ENCODE measurements around the gene RAI14.

Gene RAI14

DNA sequence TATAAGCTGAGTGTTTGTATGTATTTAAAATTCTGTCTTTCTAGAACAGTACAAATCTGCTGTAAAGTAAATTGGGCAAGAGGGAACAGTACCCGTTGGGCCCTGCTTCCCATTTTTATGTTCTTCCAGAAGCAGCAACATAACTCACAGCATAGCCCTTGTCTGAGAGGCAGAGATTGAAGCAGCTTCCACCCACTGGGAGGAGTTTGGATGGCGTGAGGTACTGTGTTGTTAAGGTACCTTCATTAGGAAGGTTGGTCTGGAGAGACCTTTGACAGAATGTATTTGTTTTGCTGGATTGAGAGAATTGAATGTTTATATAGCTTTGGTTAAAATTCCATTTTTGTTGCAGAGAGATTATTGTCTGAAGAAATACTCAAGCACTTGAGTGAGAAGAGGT, 24.8 kb downstream of the RAI14 start:
- DNase-seq, result no peak

- DNase-seq, result no peak
Measured at GRCh38 chr5:34682926-34683623, 26.9 kb downstream of the RAI14 start.

GRCh38 chr5:34684281-34684979, 28.3 kb downstream of the RAI14 start:
- no peak for DNase-seq

DNA sequence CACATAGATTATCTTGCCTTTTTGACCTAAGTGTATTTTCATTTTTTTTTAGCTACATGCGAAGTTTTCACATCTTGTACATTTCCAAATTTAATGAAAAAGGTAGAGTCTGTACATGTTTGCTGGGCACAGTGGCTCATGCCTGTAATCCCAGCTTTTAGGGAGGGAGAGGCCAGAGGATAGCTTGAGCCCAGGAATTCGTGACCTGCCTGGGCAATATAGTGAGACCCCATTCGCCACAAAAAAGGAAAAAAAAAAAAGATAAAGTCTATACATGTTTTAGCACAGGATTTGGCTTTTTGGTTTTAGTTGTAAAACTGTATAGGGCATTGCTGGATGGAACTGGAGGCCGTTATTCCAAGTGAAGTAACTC, 28.8 kb downstream of the RAI14 start:
- DNase-seq, result no peak

DNA sequence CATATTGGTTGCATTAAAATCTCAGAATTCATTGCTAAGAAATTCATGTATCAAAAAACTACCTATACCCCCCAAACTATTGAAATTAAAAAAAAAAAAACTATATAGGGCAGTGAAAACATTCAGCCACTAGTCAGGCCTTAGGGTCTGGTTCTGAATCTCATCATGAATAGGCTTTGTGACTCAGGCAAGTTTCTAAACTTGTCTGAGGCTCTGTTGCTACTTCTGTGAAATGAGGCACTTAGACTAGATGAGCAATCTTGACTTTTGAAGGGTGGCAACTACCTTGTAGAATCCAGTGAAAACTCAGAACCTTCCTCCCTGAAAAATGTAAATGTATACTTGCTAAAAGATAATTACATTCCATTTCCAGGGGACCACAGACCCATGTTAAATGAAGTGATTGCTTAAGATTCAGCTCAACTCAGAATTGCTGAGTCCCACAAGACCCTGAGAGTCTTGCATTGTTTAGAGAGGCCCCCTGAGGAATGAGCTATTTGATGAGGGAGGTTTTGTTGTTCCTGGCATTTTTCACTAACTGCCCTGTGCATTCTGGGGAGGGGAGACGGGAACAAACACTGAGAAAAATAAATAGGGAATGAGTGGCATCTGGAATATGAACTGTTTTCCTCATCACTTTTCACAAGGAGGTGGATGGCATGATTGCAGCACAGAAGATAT, 29.5 kb downstream of the RAI14 start:
- DNase-seq, result no peak

DNA sequence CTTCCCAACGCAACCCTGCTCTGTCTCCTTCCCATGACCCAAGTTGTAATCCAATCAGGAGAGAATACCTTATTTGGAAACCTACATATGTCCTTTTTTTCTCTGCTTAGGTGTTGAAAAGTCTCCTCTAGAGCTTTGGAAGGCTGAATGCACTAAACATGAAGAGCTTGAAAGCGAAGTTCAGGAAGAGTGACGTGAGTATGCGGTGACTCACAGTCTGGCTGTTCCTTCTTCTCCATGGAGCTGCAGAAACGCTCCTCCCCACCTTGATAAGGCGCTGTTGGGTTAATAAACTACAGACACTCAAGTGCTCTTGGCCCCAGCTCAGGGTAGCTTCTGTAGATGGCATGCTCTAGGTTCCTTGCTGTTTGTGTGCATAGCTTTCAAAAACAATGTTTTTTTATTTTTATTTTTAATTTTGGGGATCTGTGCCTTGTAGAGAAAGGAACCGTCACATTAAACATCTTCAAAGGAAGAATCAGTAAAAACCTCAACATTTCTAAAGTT, 30.7 kb downstream of the RAI14 start:
- no peak for DNase-seq

DNA sequence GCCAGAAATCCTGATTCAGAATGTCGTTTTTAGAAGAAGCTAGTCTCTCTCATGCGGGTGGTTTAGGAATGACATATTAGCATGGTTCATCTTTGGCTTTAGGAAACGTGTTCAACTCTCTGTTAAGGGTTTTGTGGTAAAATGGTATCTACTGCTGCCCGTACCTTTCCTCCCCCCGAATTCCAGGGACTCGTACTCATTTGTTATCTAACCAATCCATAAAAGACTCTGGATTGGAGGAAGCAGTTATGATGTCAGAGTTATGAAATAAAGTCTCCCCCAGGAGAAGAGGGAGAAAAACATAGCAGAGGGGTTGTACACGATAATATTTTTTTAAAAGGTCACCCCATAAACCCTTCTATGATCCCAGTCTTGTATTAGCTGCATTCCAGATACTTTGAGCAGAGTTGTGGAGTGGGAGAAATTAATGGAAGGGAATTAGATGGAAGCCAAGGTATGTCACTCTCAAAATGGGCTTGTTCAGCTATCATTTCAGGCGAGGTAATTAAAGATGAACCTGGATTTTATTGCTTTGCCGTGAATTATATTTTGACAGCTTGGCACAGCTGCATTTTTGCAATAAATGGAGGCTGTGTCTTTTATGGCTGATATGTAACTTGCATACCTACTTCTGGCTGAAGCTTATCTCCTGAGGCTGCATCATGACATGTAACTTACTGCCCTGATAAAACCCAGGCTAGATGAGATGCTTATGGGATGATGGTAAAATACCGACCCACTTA, 31.3 kb downstream of the RAI14 start:
- DNase-seq, result no peak

GRCh38 chr5:34688015-34688810, 32.1 kb downstream of the RAI14 start:
- no peak for DNase-seq

DNA sequence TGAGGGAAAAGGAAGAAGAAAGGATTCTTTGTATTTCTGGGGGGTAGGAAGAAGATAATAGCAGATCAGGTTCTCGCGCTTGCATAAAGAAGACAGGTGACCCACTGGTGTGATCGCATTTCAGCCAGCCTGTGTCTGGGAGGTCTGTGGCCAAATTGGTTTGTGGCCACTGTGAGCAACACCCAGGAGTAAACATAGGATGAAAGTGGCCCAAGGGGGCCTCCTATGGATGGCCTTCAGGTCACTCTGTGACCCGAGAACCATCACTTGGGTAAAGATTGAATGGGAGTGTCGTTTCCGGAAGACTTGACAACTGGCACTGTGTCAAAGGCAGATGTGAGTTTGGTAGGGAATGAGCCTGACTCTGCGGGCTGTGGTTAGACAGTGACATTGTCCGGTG, 34.2 kb downstream of the RAI14 start:
- DNase-seq, result no peak

DNA sequence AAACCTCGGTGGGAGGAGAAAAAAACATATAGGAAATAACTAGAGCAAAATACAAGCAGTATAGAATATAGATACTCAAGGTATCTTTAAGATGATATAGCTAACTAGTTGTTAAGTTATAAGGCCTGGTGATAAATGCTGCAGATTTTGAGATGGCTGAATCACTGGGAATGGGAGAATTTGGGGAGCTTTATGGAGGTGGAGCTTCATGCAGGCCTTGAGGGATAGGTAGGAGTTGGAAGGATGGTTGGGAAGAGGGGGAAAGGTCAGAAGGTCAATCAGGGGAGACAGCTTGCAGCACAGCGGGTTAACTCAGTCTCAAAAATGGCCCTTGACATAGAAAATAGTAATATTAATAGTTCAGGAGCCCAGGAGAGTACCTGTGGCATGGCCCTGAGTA, 34.8 kb downstream of the RAI14 start:
- DNase-seq, result no peak

DNA sequence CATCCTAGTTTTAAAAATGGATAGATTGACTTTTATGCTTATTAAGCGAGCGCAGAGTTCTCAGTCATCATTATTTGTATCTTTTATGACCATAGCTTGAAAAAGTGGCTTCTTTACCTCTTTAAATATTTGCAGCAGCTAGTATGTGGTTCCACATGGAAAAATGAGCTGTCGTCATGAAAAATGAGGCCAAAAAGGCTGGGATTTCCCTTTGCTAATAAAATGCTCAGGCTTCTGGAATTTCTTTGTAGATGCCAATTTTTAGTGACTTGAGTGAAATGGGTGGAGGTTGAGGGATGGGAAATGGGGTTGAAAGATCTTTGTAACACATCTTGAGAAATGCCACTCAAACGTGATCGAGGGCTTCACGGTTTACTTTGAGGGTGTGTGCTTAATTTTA, 35.2 kb downstream of the RAI14 start:
- no peak for DNase-seq

DNA sequence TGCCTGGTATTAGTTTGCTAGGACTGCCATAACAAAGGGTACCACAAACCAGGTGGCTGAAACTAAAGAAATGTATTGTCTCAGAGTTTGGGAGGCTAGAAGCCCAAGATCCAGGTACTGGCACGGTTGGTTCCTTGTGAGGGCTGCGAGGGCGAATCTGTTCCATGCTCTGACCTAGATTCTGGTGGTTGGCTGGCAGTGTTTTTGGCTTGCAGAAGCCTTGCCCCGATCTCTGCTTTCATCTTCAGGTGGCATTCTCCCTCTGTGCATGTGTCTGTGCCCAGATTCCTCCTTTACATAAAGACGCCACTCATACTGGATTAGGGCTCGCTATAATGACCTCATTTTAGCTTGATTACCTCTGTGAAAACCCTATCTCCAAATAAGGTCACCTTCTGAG, 36.7 kb downstream of the RAI14 start:
- no peak for DNase-seq

DNA sequence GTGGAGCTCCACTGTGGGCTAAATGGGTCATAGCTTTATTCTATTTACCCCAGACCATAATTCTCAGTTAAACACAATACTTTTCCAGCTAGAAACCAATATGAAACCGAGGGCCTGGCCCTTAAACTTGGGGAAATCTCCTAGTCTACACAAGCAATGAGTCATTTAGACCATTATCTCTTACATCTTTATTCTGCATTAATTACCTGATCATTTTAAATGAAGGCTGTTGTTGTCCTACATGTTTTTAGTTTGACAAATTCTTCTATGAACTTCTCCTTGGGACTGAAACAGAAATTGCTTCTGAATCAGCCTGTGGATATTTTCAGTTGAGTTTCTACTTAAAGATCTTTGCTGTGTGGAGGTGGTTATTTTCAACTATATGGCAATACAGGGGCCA, 37.9 kb downstream of the RAI14 start:
- no peak for DNase-seq

GRCh38 chr5:34694685-34695084, 38.6 kb downstream of the RAI14 start:
- DNase-seq, result no peak

DNA sequence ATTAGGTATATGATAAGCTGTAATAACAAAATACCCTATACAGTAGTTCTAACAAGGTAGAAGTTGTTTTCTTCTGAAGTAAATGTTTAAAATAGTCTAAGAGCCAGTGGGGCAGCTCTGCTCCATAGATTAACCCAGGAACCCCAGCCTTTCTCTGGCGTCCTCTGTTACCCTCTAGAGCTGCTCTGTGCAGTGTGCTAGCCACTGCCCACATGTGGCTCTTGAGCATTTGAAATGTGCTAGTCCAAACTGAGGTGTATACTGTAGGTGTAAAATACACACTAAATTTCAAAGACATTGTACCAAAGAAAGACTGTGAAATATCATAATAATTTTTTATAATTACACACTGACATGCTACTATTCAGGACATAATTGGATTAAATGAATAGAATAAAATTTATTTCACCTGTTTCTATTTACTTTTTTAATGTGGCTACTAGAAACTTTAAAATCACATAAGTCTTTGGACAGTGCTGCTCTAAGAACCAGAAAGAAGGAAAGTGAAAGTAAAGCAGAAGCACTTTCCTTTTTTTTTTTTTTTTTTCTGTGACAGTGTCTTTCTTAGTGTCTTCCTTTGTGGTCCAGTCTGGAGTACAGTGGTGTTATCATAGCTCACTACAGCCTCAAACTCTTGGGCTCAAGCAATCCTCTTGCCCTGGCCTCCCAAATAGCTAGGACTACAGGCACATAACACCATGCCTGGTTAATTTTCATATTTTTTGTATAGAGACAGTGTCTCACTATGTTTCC, 39.3 kb downstream of the RAI14 start:
- no peak for DNase-seq

- no peak for DNase-seq
Measured at GRCh38 chr5:34697308-34698108, 41.4 kb downstream of the RAI14 start.

DNA sequence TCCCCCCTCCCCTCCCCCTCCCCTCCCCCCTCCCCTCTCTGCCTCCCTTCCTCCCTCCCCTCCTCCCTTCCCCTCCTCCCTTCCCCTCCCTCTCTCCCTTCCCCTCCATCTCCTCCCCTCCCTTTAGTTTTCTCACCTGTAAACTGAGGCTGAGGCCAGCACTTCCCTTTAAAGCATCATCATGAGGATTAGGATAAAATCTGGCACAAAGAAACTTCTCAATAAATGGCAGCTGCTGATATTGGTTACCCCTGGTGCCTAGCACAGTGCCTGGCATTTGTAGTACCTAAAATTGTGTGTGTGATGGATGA, 41.9 kb downstream of the RAI14 start:
- DNase-seq, result no peak

- no peak for DNase-seq
Measured at GRCh38 chr5:34698754-34699153, 42.6 kb downstream of the RAI14 start.

GRCh38 chr5:34699155-34700077, 43.3 kb downstream of the RAI14 start:
- DNase-seq, result no peak

DNA sequence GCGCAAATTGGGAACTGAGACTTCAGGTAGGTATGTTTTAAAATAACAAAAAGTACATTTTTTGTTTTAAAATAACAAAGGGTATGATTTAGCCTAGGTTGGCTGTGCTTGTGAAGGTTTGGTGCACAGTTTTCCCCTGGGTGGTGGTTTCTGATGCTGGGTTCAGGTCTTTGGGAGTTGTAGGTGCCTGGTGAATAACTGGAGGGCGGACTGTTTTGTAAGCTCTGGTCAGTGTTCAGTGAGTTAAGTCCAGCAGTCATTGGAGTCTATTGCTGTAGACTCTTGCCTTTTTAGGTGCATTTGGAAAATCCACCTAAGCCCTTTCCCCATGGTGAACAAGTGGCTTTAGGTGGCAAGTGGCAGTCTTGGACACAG, 43.9 kb downstream of the RAI14 start:
- DNase-seq, result no peak
